ENCODE data around the gene COG5. TPM values are rescaled to one million over a fixed set of nuclear protein-coding genes. Genes with fewer than 3 reads are reported as not detected.

COG5 gene
- total and polyA plus RNA-seq, 9 of the 15 experiments (the other 6 are each of a cell fraction or from before 2014, with no cell fraction given): 15.3 to 75.1 (median 56.4) TPM

DNA sequence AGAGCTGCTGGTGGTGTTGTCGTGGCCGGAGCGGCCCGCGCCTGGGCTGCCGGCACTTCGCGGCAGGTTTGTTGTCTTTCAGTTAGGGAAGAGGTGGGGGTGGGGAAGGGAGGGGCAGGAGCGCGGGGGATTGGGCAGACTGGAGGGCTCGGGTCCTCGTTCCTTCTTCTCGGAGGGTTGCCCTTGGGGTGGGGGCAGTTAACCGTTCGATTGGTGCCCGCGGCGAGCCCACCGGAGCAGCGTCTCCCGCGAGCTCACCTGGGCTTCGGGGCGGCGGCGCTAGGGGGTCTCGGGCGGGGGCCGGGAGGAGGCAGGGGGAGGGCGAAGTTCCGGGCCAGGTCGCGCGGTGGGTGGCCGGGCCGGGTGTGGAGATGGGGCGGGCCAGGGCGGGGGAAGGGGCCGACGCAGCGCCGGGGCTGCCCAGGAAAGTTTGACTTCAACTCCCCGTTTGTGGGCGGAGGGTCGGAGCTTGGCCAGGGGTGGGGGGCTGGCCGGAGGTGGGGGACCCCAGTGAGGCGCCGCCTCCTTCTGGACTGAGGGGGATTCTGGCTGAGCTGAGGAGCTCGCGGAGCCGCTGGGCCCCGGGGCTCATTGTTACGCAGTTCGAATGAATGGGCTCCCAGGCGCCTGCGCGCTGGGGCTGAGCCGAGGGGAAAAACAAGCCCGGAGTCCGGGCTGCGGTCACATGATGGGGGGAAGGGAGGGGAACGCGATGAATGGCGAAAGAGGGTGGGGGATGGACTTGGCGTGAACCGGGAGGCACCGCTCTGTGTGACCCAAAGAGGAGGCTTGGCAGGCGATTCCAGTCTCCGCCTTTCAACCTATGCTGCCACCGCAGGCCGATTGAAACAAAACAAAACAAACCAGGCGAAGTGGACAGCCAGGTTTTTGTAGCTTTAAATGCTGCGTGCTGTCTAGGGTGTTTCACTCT lies 394.3 kb downstream of the COG5 start:
- Histone ChIP-seq H3K9me1 (ENCODE audit: control insufficient read depth, insufficient read depth, low read length) (no peaks in the 10 kb centered on the region), H3K36me3 (ENCODE audit: control insufficient read depth, insufficient read depth, low read length) (no peaks in the 10 kb centered on the region; the same call in 2 of the 3 replicates), H3K79me2 (ENCODE audit: control insufficient read depth, insufficient read depth, low read length) (peaks cover 44% of the 10 kb centered on the region), H3K9ac (ENCODE audit: insufficient read depth in 1 of 2, low read depth in 2 of 2, low read length in 2 of 2) (peak overlapping the region; percentile 80 to 97), H3K27ac (ENCODE audit: extremely low read depth, low read depth, low read length) (peak overlapping the region; percentile 93), H3K4me1 (replicated peaks in 1 of 2; ENCODE audit: control insufficient read depth in 2 of 2, insufficient read depth in 2 of 2, low read length in 2 of 2) (peaks cover 5 to 30% of the 10 kb centered on the region in 2 experiments), H3K27me3 (ENCODE audit: control insufficient read depth in 2 of 2, insufficient read depth in 2 of 2, low read length in 2 of 2) (no peaks in the 10 kb centered on the region), H4K20me1 (replicated peaks; ENCODE audit: control insufficient read depth, insufficient read depth, low read length) (no peaks in the 10 kb centered on the region; the same call in none of the 2 replicates), H3K4me2 (ENCODE audit: insufficient read depth, low read length) (peak overlapping the region; percentile 89), H2AFZ (ENCODE audit: low read depth, low read length) (peak overlapping the region; percentile 86), H3K4me3 (peak overlapping the region; percentile 74), H3K9me3 (replicated peaks; ENCODE audit: control insufficient read depth, insufficient read depth, low read depth, low read length) (no peaks in the 10 kb centered on the region)
- peak; percentile 93 to 100 (median 94) for DNase-seq (ENCODE audit: extremely low read depth in 1 of 4, low spot score in 3 of 4)
- no TSS peak for BruUV-seq (replicated peaks)
- FAIRE-seq: peak; percentile 88
- in situ Hi-C loops (cut with MboI): no loop called here
- peak; percentile 76 for ATAC-seq
- under 1% methylated on average over 50 of the region's 73 CpGs for WGBS (ENCODE audit: insufficient coverage, low coverage, missing lambda C conversion rate)
- ChIA-PET CTCF (ENCODE audit: low intra/inter-chr PET ratio) (interaction anchor here (0.6 kb wide), 1 partner anchor 332 kb away, joined by 3 read pairs; no protein-coding TSS in a partner anchor), POLR2A (interaction anchor here (0.6 to 4.3 kb wide), 50 partner anchors 8 to 884 kb away, joined by 3 to 35 read pairs (median 4); partner anchors contain the start of genes CBLL1, COG5, DUS4L and NAMPT)
- intact Hi-C loops (cut with micrococcal nuclease): loop anchor here (2.0 to 5.0 kb wide), 4 partner anchors 123 to 507 kb away; partner anchors contain the start of genes CCDC71L and PIK3CG
- no peak for TF ChIP-seq CBX8 (IDR thresholded peaks at IDR 0.05; ENCODE audit: borderline replicate concordance, extremely low read depth, low read depth, low read length, poor library complexity, severe bottlenecking)
- peak; percentile 88 for TF ChIP-seq CREM (IDR thresholded peaks at IDR 0.05; ENCODE audit: low read depth)
- TF ChIP-seq ZNF134 (CRISPR knock-in tag; conservative IDR thresholded peaks at IDR 0.05): no peak
- TF ChIP-seq TCF3 (CRISPR knock-in tag; IDR thresholded peaks at IDR 0.05): peak; percentile 47
- peak; percentile 13 to 39; a peak in 2 of 4 replicates for TF ChIP-seq TEAD1 (CRISPR knock-in tag; IDR thresholded peaks at IDR 0.05)
- peak; percentile 22; the same call in 1 of the 2 replicates for TF ChIP-seq HNRNPL (IDR thresholded peaks at IDR 0.05; ENCODE audit: low read depth, low read length)
- peak; percentile 80 for TF ChIP-seq TARDBP (IDR thresholded peaks at IDR 0.05)
- TF ChIP-seq XRCC3 (IDR thresholded peaks at IDR 0.05): no peak
- no peak for TF ChIP-seq ZNF3 (CRISPR knock-in tag; IDR thresholded peaks at IDR 0.05)
- no peak for TF ChIP-seq NFE2L1 (tag; IDR thresholded peaks at IDR 0.05; ENCODE audit: borderline replicate concordance, low read depth)
- peak in 1 of 2 experiments; percentile 79; a peak in 1 of 4 replicates for TF ChIP-seq FOXA3 (CRISPR knock-in tag; conservative IDR thresholded peaks at IDR 0.05 in 1 of 2, IDR thresholded peaks at IDR 0.05 in 1 of 2)
- TF ChIP-seq COPS2 (conservative IDR thresholded peaks at IDR 0.05): no peak
- TF ChIP-seq, protein P1, sequence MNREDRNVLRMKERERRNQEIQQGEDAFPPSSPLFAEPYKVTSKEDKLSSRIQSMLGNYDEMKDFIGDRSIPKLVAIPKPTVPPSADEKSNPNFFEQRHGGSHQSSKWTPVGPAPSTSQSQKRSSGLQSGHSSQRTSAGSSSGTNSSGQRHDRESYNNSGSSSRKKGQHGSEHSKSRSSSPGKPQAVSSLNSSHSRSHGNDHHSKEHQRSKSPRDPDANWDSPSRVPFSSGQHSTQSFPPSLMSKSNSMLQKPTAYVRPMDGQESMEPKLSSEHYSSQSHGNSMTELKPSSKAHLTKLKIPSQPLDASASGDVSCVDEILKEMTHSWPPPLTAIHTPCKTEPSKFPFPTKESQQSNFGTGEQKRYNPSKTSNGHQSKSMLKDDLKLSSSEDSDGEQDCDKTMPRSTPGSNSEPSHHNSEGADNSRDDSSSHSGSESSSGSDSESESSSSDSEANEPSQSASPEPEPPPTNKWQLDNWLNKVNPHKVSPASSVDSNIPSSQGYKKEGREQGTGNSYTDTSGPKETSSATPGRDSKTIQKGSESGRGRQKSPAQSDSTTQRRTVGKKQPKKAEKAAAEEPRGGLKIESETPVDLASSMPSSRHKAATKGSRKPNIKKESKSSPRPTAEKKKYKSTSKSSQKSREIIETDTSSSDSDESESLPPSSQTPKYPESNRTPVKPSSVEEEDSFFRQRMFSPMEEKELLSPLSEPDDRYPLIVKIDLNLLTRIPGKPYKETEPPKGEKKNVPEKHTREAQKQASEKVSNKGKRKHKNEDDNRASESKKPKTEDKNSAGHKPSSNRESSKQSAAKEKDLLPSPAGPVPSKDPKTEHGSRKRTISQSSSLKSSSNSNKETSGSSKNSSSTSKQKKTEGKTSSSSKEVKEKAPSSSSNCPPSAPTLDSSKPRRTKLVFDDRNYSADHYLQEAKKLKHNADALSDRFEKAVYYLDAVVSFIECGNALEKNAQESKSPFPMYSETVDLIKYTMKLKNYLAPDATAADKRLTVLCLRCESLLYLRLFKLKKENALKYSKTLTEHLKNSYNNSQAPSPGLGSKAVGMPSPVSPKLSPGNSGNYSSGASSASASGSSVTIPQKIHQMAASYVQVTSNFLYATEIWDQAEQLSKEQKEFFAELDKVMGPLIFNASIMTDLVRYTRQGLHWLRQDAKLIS (CRISPR knock-in tag; IDR thresholded peaks at IDR 0.05): peak; percentile 64; the same call in 1 of the 2 replicates
- TF ChIP-seq SMARCA4 (IDR thresholded peaks at IDR 0.05): peak; percentile 77
- no peak for TF ChIP-seq MED1 (CRISPR knock-in tag; IDR thresholded peaks at IDR 0.05; ENCODE audit: borderline replicate concordance)
- TF ChIP-seq MAFF (IDR thresholded peaks at IDR 0.05; ENCODE audit: low read length): no peak
